ENCODE measurements around the gene DCBLD2. TPM values are rescaled to one million over a fixed set of nuclear protein-coding genes. Genes with fewer than 3 reads are reported as not detected.

Gene DCBLD2
- total and polyA plus RNA-seq, 11 donors, result 10.9 to 76.6 (median 62.0) TPM

DNA sequence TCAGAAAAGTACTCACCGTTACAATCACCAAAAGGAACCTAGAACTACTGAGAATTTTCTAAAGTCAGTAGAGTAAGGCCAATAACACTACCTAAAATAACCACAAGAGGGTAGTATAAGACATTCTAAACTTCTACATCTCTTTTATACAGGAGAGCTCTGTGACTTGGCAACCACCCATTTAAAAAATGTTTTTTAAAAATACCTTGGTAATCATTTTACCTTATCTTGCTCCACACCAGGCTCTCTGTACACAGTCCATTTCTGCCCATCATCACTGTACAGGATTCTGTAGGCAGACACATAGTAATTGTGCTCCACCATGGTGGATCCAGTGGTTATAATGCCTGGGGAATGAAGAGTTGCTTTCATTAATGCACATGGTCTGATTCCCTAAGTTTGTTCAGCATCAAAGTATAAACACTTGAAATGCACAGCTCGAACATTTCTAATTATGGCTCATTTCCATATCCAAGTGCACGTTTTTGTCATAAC is 83.9 kb downstream of the DCBLD2 start:
- ATAC-seq (peak; percentile 43 to 78 (median 74)), DNase-seq (no peak)
- H3K9me3 ChIP-seq, result no peaks in the 10 kb centered on the region
- TF ChIP-seq POLR2A (IDR thresholded peaks at IDR 0.05), result no peak
- TF ChIP-seq, protein P1, sequence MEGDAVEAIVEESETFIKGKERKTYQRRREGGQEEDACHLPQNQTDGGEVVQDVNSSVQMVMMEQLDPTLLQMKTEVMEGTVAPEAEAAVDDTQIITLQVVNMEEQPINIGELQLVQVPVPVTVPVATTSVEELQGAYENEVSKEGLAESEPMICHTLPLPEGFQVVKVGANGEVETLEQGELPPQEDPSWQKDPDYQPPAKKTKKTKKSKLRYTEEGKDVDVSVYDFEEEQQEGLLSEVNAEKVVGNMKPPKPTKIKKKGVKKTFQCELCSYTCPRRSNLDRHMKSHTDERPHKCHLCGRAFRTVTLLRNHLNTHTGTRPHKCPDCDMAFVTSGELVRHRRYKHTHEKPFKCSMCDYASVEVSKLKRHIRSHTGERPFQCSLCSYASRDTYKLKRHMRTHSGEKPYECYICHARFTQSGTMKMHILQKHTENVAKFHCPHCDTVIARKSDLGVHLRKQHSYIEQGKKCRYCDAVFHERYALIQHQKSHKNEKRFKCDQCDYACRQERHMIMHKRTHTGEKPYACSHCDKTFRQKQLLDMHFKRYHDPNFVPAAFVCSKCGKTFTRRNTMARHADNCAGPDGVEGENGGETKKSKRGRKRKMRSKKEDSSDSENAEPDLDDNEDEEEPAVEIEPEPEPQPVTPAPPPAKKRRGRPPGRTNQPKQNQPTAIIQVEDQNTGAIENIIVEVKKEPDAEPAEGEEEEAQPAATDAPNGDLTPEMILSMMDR (IDR thresholded peaks at IDR 0.05), result peak; percentile 78 to 88 (median 80)
- peaks cover 0 to 7% (median 2%) of the 10 kb centered on the region in 12 donors for H3K4me1 ChIP-seq
- intact Hi-C loops (cut with DNase I), result loop anchor here (1.0 to 10.0 kb wide), 11 partner anchors 85 to 937 kb away; partner anchors contain the start of genes CLDND1 (in 1 of the 10), DCBLD2 (in 1 of the 10) and GABRR3 (in 1 of the 10)
- no peak overlapping the region for H3K27ac ChIP-seq
- H3K4me3 ChIP-seq, result no peak overlapping the region
- no peaks in the 10 kb centered on the region for H3K27me3 ChIP-seq
- 10 to 22% (median 14%) methylated on average over 3 of the region's 3 CpGs for WGBS, 4 donors
- peaks cover 0 to 94% (median 17%) of the 10 kb centered on the region in 9 donors for H3K36me3 ChIP-seq

DNA sequence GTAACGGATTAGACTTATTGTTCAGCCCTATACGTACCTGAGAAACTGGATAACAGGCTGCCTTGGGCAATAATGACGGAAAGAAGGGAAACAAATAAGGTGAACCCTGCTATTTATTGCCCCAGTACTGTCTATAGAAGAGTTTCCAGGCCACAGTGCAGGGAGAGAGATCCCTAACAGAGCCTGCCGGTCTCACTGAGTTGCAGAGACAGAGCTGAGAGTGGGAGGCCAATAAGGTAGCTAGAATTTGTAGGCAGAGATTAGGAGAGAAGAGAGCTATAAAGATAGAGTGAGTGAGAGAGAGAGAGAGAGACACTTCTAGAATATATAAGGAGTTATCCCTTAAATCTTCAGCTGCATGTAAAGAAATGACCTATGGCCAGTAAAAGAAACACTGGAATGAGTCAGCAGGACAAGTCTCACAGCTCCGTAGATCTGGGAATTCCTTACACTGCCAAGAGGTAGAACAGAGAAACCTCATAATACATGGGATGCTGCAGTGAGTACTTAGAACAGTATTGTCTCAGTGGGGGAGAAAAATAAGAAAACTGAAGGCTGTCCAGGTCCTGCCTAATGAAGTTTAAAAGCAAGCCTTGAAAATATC is 86.6 kb downstream of the DCBLD2 start:
- H3K9me3 ChIP-seq, result no peaks in the 10 kb centered on the region
- ATAC-seq, result peak in 1 of 4 donors; percentile 57
- peaks cover 0 to 20% (median 6%) of the 10 kb centered on the region in 12 donors for H3K4me1 ChIP-seq
- no peaks in the 10 kb centered on the region for H3K27me3 ChIP-seq
- TF ChIP-seq POLR2A (IDR thresholded peaks at IDR 0.05), result no peak
- TF ChIP-seq, protein P1 (IDR thresholded peaks at IDR 0.05), result no peak
- peak overlapping the region in 2 of 12 donors; percentile 3 to 11 for H3K27ac ChIP-seq
- H3K36me3 ChIP-seq, result peaks cover 0 to 92% (median 17%) of the 10 kb centered on the region in 9 donors
- no peak overlapping the region for H3K4me3 ChIP-seq
- WGBS, 4 donors, result 68 to 83% (median 73%) methylated on average over 5 of the region's 5 CpGs
- intact Hi-C loops (cut with DNase I), result loop anchor here in 8 of 10 donors (2.0 to 10.0 kb wide), 10 partner anchors 83 to 940 kb away; partner anchors contain the start of genes CLDND1 (in 1 of the 8), DCBLD2 (in 1 of the 8) and GABRR3 (in 1 of the 8)
- no peak for DNase-seq

DNA sequence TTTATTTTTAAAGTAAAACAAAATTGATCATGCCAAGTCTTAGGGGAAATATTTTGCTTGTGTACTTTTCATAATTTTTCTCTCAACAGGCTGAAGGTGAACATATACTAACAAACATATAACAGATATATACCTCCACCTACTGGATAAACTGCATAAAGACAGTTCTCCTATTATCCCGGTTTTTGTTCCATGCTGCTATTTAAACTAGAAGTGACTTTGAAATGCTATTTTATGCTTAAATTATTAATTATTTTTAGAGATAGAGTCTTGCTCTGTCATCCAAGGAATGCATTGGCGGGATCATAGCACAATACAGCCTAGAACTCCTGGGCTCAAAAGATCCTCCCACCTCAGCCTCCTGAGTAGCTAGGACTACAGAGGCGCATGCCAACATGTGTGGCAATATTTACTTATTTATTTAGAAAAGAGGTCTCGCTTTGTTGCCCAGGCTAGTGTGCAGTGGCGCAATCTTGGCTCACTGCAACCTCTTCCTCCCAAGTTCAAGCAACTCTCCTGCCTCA is 88.6 kb downstream of the DCBLD2 start:
- Histone ChIP-seq H3K4me1 (peaks cover 0 to 24% (median 10%) of the 10 kb centered on the region in 12 donors), H3K27ac (no peak overlapping the region), H3K9me3 (no peaks in the 10 kb centered on the region), H3K4me3 (no peak overlapping the region), H3K36me3 (peaks cover 0 to 87% (median 11%) of the 10 kb centered on the region in 9 donors), H3K27me3 (no peaks in the 10 kb centered on the region)
- TF ChIP-seq, protein P1 (IDR thresholded peaks at IDR 0.05), result peak; percentile 50 to 75 (median 66)
- TF ChIP-seq POLR2A (IDR thresholded peaks at IDR 0.05), result no peak
- ATAC-seq, result peak in 2 of 4 donors; percentile 44 to 61
- 67 to 72% (median 70%) methylated on average over 5 of the region's 5 CpGs for WGBS, 4 donors
- no peak for DNase-seq
- intact Hi-C loops (cut with DNase I), result loop anchor here in 9 of 10 donors (1.0 to 10.0 kb wide), 10 partner anchors 81 to 942 kb away; partner anchors contain the start of genes CLDND1 (in 1 of the 9) and GABRR3 (in 1 of the 9)

DNA sequence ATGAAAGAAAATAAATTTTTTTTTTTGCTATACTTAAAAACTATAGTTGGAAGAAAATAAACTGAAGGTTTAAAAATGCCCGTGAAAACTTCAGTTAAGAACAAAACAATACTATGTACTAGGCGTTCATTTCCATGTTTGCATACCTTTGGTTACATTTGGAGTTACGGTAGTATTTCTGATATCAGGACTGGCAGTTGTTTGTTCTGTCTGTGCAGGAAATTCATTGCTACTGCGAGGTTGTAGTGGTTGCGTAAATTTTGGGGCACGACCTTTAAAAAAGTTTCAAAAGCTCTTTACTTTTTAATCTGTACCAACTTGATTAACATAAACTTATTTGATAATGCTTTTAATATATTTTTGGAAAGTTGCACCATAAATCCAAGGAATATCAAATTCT is 90.4 kb downstream of the DCBLD2 start:
- TF ChIP-seq POLR2A (IDR thresholded peaks at IDR 0.05), result no peak
- TF ChIP-seq, protein P1 (IDR thresholded peaks at IDR 0.05), result no peak
- DNase-seq, result no peak
- WGBS, 4 donors, result 81 to 86% (median 83%) methylated on average over 6 of the region's 6 CpGs
- H3K4me1 ChIP-seq, result peaks cover 0 to 23% (median 6%) of the 10 kb centered on the region in 12 donors
- H3K27me3 ChIP-seq, result no peaks in the 10 kb centered on the region
- H3K9me3 ChIP-seq, result no peaks in the 10 kb centered on the region
- H3K4me3 ChIP-seq, result no peak overlapping the region
- H3K27ac ChIP-seq, result no peak overlapping the region
- H3K36me3 ChIP-seq, result peaks cover 0 to 87% (median 19%) of the 10 kb centered on the region in 9 donors
- ATAC-seq, result no peak
- intact Hi-C loops (cut with DNase I), result loop anchor here in 7 of 10 donors (5.0 to 10.0 kb wide), 6 partner anchors 79 to 944 kb away; partner anchors contain the start of genes CLDND1 (in 1 of the 7) and GABRR3 (in 1 of the 7)

Data from heart left ventricle (tissue), 16 donors.